ENCODE measurements around the gene SAMD4A.

SAMD4A gene

GRCh38 chr14:54706769-54707168, 139.8 kb downstream of the SAMD4A start:
- Histone ChIP-seq H2BK12ac (ENCODE audit: low read length) (no peak overlapping the region), H3K23ac (ENCODE audit: low read length) (no peak overlapping the region), H3K4ac (ENCODE audit: low read depth, low read length) (no peak overlapping the region), H3K27me3 (ENCODE audit: insufficient read depth, low read length) (no peaks in the 10 kb centered on the region), H3K4me3 (ENCODE audit: low read depth, low read length) (no peak overlapping the region), H3K79me1 (ENCODE audit: low read length) (no peaks in the 10 kb centered on the region), H3K14ac (ENCODE audit: low read length) (no peak overlapping the region), H3K18ac (ENCODE audit: low read length) (no peak overlapping the region), H3K36me3 (ENCODE audit: control insufficient read depth in 1 of 2, insufficient read depth in 2 of 2, low read length in 2 of 2) (peaks cover 6 to 11% of the 10 kb centered on the region in 2 experiments), H3K4me2 (ENCODE audit: low read length) (no peak overlapping the region), H3K27ac (ENCODE audit: low read depth, low read length) (no peak overlapping the region), H3K9me3 (ENCODE audit: insufficient read depth, low read depth, low read length) (no peaks in the 10 kb centered on the region), H4K8ac (ENCODE audit: low read depth, low read length) (no peak overlapping the region), H3K79me2 (ENCODE audit: control insufficient read depth, insufficient read depth, low read length, poor library complexity) (peaks cover 3% of the 10 kb centered on the region), H4K91ac (ENCODE audit: low read depth, low read length) (no peak overlapping the region), H2BK120ac (ENCODE audit: insufficient read depth, low read length, poor library complexity) (no peak overlapping the region), H3K4me1 (ENCODE audit: control insufficient read depth in 1 of 2, insufficient read depth in 2 of 2, low read length in 2 of 2) (no peaks in the 10 kb centered on the region), H3K9ac (ENCODE audit: low read length) (no peak overlapping the region), H2AFZ (ENCODE audit: insufficient read depth, low read length, poor library complexity) (no peak overlapping the region), H2BK5ac (ENCODE audit: low read depth, low read length, poor library complexity) (no peak overlapping the region), H2AK5ac (ENCODE audit: low read length) (no peak overlapping the region), H4K12ac (ENCODE audit: low read depth, low read length) (no peak overlapping the region)
- no CpG with 5 or more reads among the region's 2 CpGs for WGBS (ENCODE audit: extremely low coverage, insufficient coverage, insufficient read length)
- DNase-seq = no peak

DNA sequence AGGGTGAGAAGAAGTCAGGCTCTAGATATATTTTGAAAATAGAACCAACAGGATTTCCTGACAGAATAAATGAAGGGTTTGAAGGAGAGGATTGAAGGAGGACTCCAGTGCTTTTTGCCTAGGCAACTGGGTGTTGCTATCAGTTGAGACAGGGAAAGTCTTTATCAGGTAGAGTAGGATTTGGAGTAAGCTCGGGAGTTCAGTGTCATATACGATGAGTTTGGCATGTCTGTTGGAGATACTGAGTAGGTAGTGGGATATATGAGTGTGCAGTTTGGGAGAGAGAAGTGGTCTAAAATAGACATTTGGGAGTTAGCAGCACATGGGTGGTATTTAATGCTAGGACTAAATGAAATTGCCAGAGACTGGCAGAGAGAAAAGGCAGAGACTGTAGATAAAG, 141.2 kb downstream of the SAMD4A start:
- Histone ChIP-seq H2BK120ac (ENCODE audit: insufficient read depth, low read length, poor library complexity) (no peak overlapping the region), H3K79me1 (ENCODE audit: low read length) (no peaks in the 10 kb centered on the region), H3K4me3 (ENCODE audit: low read depth, low read length) (no peak overlapping the region), H3K9ac (ENCODE audit: low read length) (no peak overlapping the region), H2AK5ac (ENCODE audit: low read length) (no peak overlapping the region), H2BK5ac (ENCODE audit: low read depth, low read length, poor library complexity) (no peak overlapping the region), H3K27me3 (ENCODE audit: insufficient read depth, low read length) (no peaks in the 10 kb centered on the region), H4K91ac (ENCODE audit: low read depth, low read length) (no peak overlapping the region), H3K36me3 (ENCODE audit: control insufficient read depth in 1 of 2, insufficient read depth in 2 of 2, low read length in 2 of 2) (peaks cover under 1 to 2% of the 10 kb centered on the region in 2 experiments), H4K12ac (ENCODE audit: low read depth, low read length) (no peak overlapping the region), H2AFZ (ENCODE audit: insufficient read depth, low read length, poor library complexity) (no peak overlapping the region), H3K4me1 (ENCODE audit: control insufficient read depth in 1 of 2, insufficient read depth in 2 of 2, low read length in 2 of 2) (no peaks in the 10 kb centered on the region), H3K14ac (ENCODE audit: low read length) (no peak overlapping the region), H2BK12ac (ENCODE audit: low read length) (no peak overlapping the region), H3K18ac (ENCODE audit: low read length) (no peak overlapping the region), H3K4me2 (ENCODE audit: low read length) (no peak overlapping the region), H3K79me2 (ENCODE audit: control insufficient read depth, insufficient read depth, low read length, poor library complexity) (peaks cover under 1% of the 10 kb centered on the region), H3K9me3 (ENCODE audit: insufficient read depth, low read depth, low read length) (no peaks in the 10 kb centered on the region), H3K4ac (ENCODE audit: low read depth, low read length) (no peak overlapping the region), H4K8ac (ENCODE audit: low read depth, low read length) (no peak overlapping the region), H3K27ac (ENCODE audit: low read depth, low read length) (no peak overlapping the region), H3K23ac (ENCODE audit: low read length) (no peak overlapping the region)
- WGBS (ENCODE audit: extremely low coverage, insufficient coverage, insufficient read length) = no CpG with 5 or more reads among the region's 2 CpGs
- DNase-seq = no peak

GRCh38 chr14:54708982-54709381, 142.1 kb downstream of the SAMD4A start:
- WGBS (ENCODE audit: extremely low coverage, insufficient coverage, insufficient read length) = no CpG with 5 or more reads among the region's 5 CpGs
- no peak overlapping the region for H3K27ac ChIP-seq (ENCODE audit: low read depth, low read length)
- no peak overlapping the region for H2AK5ac ChIP-seq (ENCODE audit: low read length)
- no peak overlapping the region for H3K14ac ChIP-seq (ENCODE audit: low read length)
- H3K4me1 ChIP-seq (ENCODE audit: control insufficient read depth in 1 of 2, insufficient read depth in 2 of 2, low read length in 2 of 2) = no peaks in the 10 kb centered on the region
- H3K79me2 ChIP-seq (ENCODE audit: control insufficient read depth, insufficient read depth, low read length, poor library complexity) = no peaks in the 10 kb centered on the region
- no peak overlapping the region for H2AFZ ChIP-seq (ENCODE audit: insufficient read depth, low read length, poor library complexity)
- no peaks in the 10 kb centered on the region for H3K9me3 ChIP-seq (ENCODE audit: insufficient read depth, low read depth, low read length)
- no peaks in the 10 kb centered on the region for H3K36me3 ChIP-seq (ENCODE audit: control insufficient read depth in 1 of 2, insufficient read depth in 2 of 2, low read length in 2 of 2)
- no peaks in the 10 kb centered on the region for H3K79me1 ChIP-seq (ENCODE audit: low read length)
- DNase-seq = no peak
- H2BK12ac ChIP-seq (ENCODE audit: low read length) = no peak overlapping the region
- no peak overlapping the region for H3K18ac ChIP-seq (ENCODE audit: low read length)
- H4K8ac ChIP-seq (ENCODE audit: low read depth, low read length) = no peak overlapping the region
- H2BK120ac ChIP-seq (ENCODE audit: insufficient read depth, low read length, poor library complexity) = no peak overlapping the region
- H3K4ac ChIP-seq (ENCODE audit: low read depth, low read length) = no peak overlapping the region
- no peak overlapping the region for H2BK5ac ChIP-seq (ENCODE audit: low read depth, low read length, poor library complexity)
- no peak overlapping the region for H4K91ac ChIP-seq (ENCODE audit: low read depth, low read length)
- H3K27me3 ChIP-seq (ENCODE audit: insufficient read depth, low read length) = no peaks in the 10 kb centered on the region
- no peak overlapping the region for H3K9ac ChIP-seq (ENCODE audit: low read length)
- H3K23ac ChIP-seq (ENCODE audit: low read length) = no peak overlapping the region
- H3K4me3 ChIP-seq (ENCODE audit: low read depth, low read length) = no peak overlapping the region
- H3K4me2 ChIP-seq (ENCODE audit: low read length) = no peak overlapping the region
- no peak overlapping the region for H4K12ac ChIP-seq (ENCODE audit: low read depth, low read length)

DNA sequence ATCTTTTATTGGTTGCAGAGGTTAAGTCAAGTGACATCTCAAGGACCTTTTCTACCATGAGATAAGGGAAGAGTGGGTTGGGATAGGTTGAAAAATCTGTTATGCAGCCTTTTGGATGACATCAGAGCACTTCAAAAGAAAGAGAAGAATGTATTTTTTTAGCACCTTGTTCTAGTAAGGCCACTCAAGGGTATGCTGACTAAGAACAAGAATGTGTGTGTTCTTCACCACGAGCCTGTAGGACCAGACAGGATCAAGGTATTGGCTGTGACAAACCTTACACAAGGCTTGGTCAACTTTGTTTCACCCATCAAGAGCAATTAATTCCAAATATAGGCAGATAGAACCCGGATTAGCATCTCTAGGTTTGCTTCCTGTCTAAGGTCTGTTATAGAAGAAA, 142.5 kb downstream of the SAMD4A start:
- no peak overlapping the region for H3K27ac ChIP-seq (ENCODE audit: low read depth, low read length)
- H3K27me3 ChIP-seq (ENCODE audit: insufficient read depth, low read length) = no peaks in the 10 kb centered on the region
- no peak overlapping the region for H4K12ac ChIP-seq (ENCODE audit: low read depth, low read length)
- H2AFZ ChIP-seq (ENCODE audit: insufficient read depth, low read length, poor library complexity) = no peak overlapping the region
- peak in 1 of 2 donors; percentile 23 for DNase-seq
- no peak overlapping the region for H2AK5ac ChIP-seq (ENCODE audit: low read length)
- WGBS (ENCODE audit: extremely low coverage, insufficient coverage, insufficient read length) = no CpG with 5 or more reads among the region's 2 CpGs
- H3K79me2 ChIP-seq (ENCODE audit: control insufficient read depth, insufficient read depth, low read length, poor library complexity) = no peaks in the 10 kb centered on the region
- H3K18ac ChIP-seq (ENCODE audit: low read length) = no peak overlapping the region
- no peak overlapping the region for H3K4me2 ChIP-seq (ENCODE audit: low read length)
- no peak overlapping the region for H3K9ac ChIP-seq (ENCODE audit: low read length)
- no peaks in the 10 kb centered on the region for H3K36me3 ChIP-seq (ENCODE audit: control insufficient read depth in 1 of 2, insufficient read depth in 2 of 2, low read length in 2 of 2)
- no peak overlapping the region for H2BK12ac ChIP-seq (ENCODE audit: low read length)
- H4K8ac ChIP-seq (ENCODE audit: low read depth, low read length) = no peak overlapping the region
- H3K4me3 ChIP-seq (ENCODE audit: low read depth, low read length) = no peak overlapping the region
- no peak overlapping the region for H3K23ac ChIP-seq (ENCODE audit: low read length)
- H3K14ac ChIP-seq (ENCODE audit: low read length) = no peak overlapping the region
- no peaks in the 10 kb centered on the region for H3K4me1 ChIP-seq (ENCODE audit: control insufficient read depth in 1 of 2, insufficient read depth in 2 of 2, low read length in 2 of 2)
- H3K9me3 ChIP-seq (ENCODE audit: insufficient read depth, low read depth, low read length) = no peaks in the 10 kb centered on the region
- H3K4ac ChIP-seq (ENCODE audit: low read depth, low read length) = no peak overlapping the region
- no peak overlapping the region for H2BK5ac ChIP-seq (ENCODE audit: low read depth, low read length, poor library complexity)
- no peak overlapping the region for H4K91ac ChIP-seq (ENCODE audit: low read depth, low read length)
- H3K79me1 ChIP-seq (ENCODE audit: low read length) = no peaks in the 10 kb centered on the region
- no peak overlapping the region for H2BK120ac ChIP-seq (ENCODE audit: insufficient read depth, low read length, poor library complexity)
